Endothelial cell of hepatic sinusoid (primary cell): ENCODE results near the gene CCNJL.
"Not testable (repeated sequence)": the region's sequence is repeated elsewhere in the genome, so short reads cannot be mapped to it uniquely, and the experiment has no call there.

Experiments used
- in situ Hi-C: cut with HindIII; loops from 2 replicates; pipeline ENCODE4 v1.10.0; 2017; ENCODE audit warnings: low sequenced_read_pairs

The CCNJL gene

GRCh38 chr5:160312134-160312959, at the start of gene CCNJL:
CCNJL (minus strand) TSS chr5:160312564; CDS start chr5:160311923, 641 bp downstream.
- in situ Hi-C loops = no loop called here

- in situ Hi-C loops = loop anchor here (25.0 kb wide), 1 partner anchor 324 kb away; no protein-coding TSS in a partner anchor
Measured at GRCh38 chr5:160361624-160362228, 49.4 kb upstream of the CCNJL start.

GRCh38 chr5:160360310-160360709, 47.9 kb upstream of the CCNJL start:
- in situ Hi-C loops = loop anchor here (25.0 kb wide), 1 partner anchor 323 kb away; no protein-coding TSS in a partner anchor

GRCh38 chr5:160359816-160360215, 47.5 kb upstream of the CCNJL start:
- in situ Hi-C loops = loop anchor here (25.0 kb wide), 1 partner anchor 323 kb away; no protein-coding TSS in a partner anchor

GRCh38 chr5:160359242-160359641, 46.9 kb upstream of the CCNJL start:
- in situ Hi-C loops = loop anchor here (25.0 kb wide), 1 partner anchor 322 kb away; no protein-coding TSS in a partner anchor

GRCh38 chr5:160357861-160358411, 45.6 kb upstream of the CCNJL start:
- in situ Hi-C loops = loop anchor here (25.0 kb wide), 1 partner anchor 321 kb away; no protein-coding TSS in a partner anchor

- in situ Hi-C loops = loop anchor here (25.0 kb wide), 1 partner anchor 320 kb away; no protein-coding TSS in a partner anchor
Measured at GRCh38 chr5:160357394-160357793, 45.0 kb upstream of the CCNJL start.

GRCh38 chr5:160356550-160357347, 44.4 kb upstream of the CCNJL start:
- in situ Hi-C loops = loop anchor here (25.0 kb wide), 1 partner anchor 319 kb away; no protein-coding TSS in a partner anchor

- in situ Hi-C loops = loop anchor here (25.0 kb wide), 1 partner anchor 317 kb away; no protein-coding TSS in a partner anchor
Measured at GRCh38 chr5:160354666-160355065, 42.3 kb upstream of the CCNJL start.

GRCh38 chr5:160353379-160353778, 41.0 kb upstream of the CCNJL start:
- in situ Hi-C loops = loop anchor here (25.0 kb wide), 1 partner anchor 316 kb away; no protein-coding TSS in a partner anchor

GRCh38 chr5:160352308-160352707, 39.9 kb upstream of the CCNJL start:
- in situ Hi-C loops = loop anchor here (25.0 kb wide), 1 partner anchor 315 kb away; no protein-coding TSS in a partner anchor

- in situ Hi-C loops = loop anchor here (25.0 kb wide), 1 partner anchor 313 kb away; no protein-coding TSS in a partner anchor
Measured at GRCh38 chr5:160349935-160350303, 37.6 kb upstream of the CCNJL start.

GRCh38 chr5:160349249-160349934, 37.0 kb upstream of the CCNJL start:
- in situ Hi-C loops = no loop called here

GRCh38 chr5:160348080-160348479, 35.7 kb upstream of the CCNJL start:
- in situ Hi-C loops = no loop called here

GRCh38 chr5:160347448-160347847, 35.1 kb upstream of the CCNJL start:
- in situ Hi-C loops = no loop called here

- in situ Hi-C loops = no loop called here
Measured at GRCh38 chr5:160342413-160342941, 30.1 kb upstream of the CCNJL start.

- in situ Hi-C loops = no loop called here
Measured at GRCh38 chr5:160341309-160341870, 29.0 kb upstream of the CCNJL start.

GRCh38 chr5:160340513-160340912, 28.1 kb upstream of the CCNJL start:
- in situ Hi-C loops = not testable (repeated sequence)
